ENCODE measurements around the gene CRABP2. TPM values are rescaled to one million over a fixed set of nuclear protein-coding genes. Genes with fewer than 3 reads are reported as not detected.

Gene CRABP2
- total RNA-seq, 1 donor from 2014 or later = 2.4 TPM

DNA sequence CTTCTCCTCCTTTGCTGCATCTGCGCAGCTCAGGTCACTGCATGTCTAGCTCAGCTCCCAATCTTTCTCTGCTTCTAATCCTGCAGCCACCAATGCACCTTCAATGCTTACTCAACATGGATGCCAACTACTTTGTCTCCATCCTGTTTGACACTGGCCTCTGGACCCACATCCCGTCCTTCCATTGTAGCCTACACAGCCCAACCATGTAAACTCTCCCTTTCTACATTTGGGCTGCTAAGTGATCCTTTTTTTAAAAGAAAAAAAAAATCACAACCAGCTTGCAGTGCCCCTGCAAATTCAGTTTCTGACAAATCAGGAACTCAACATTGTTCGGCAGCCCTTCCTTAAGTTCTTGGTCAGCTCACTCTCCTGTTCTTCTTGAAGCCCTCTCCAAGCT, 9.4 kb upstream of the CRABP2 start:
- no peaks in the 10 kb centered on the region for H3K9me3 Mint-ChIP-seq (ENCODE audit: unreplicated experiment)
- DNase-seq = no peak
- peak overlapping the region; percentile 1 for H3K27ac Mint-ChIP-seq (ENCODE audit: unreplicated experiment)
- no peaks in the 10 kb centered on the region for H3K4me1 Mint-ChIP-seq (ENCODE audit: low read depth, unreplicated experiment)
- no peak for TF ChIP-seq CTCF (IDR thresholded peaks at IDR 0.05; ENCODE audit: partially characterized antibody, unreplicated experiment)
- no peak overlapping the region for H3K4me3 Mint-ChIP-seq (ENCODE audit: unreplicated experiment)
- peaks cover 5% of the 10 kb centered on the region for H3K36me3 Mint-ChIP-seq (ENCODE audit: unreplicated experiment)
- peaks cover 2% of the 10 kb centered on the region for H3K27me3 Mint-ChIP-seq (ENCODE audit: unreplicated experiment)

GRCh38 chr1:156712626-156713025, 7.2 kb upstream of the CRABP2 start:
- Mint-ChIP-seq H3K27ac (ENCODE audit: unreplicated experiment) (no peak overlapping the region), H3K9me3 (ENCODE audit: unreplicated experiment) (no peaks in the 10 kb centered on the region), H3K4me1 (ENCODE audit: low read depth, unreplicated experiment) (peaks cover 5% of the 10 kb centered on the region), H3K4me3 (ENCODE audit: unreplicated experiment) (no peak overlapping the region), H3K27me3 (ENCODE audit: unreplicated experiment) (peaks cover 2% of the 10 kb centered on the region), H3K36me3 (ENCODE audit: unreplicated experiment) (peaks cover 5% of the 10 kb centered on the region)
- TF ChIP-seq CTCF (IDR thresholded peaks at IDR 0.05; ENCODE audit: partially characterized antibody, unreplicated experiment) = no peak
- DNase-seq = no peak

GRCh38 chr1:156711011-156711817, 5.8 kb upstream of the CRABP2 start:
- DNase-seq = no peak

GRCh38 chr1:156709757-156710489, 4.5 kb upstream of the CRABP2 start:
- no peak for TF ChIP-seq CTCF (IDR thresholded peaks at IDR 0.05; ENCODE audit: partially characterized antibody, unreplicated experiment)
- H3K27ac Mint-ChIP-seq (ENCODE audit: unreplicated experiment) = no peak overlapping the region
- no peaks in the 10 kb centered on the region for H3K9me3 Mint-ChIP-seq (ENCODE audit: unreplicated experiment)
- H3K4me1 Mint-ChIP-seq (ENCODE audit: low read depth, unreplicated experiment) = peaks cover 12% of the 10 kb centered on the region
- H3K36me3 Mint-ChIP-seq (ENCODE audit: unreplicated experiment) = no peaks in the 10 kb centered on the region
- peaks cover 8% of the 10 kb centered on the region for H3K27me3 Mint-ChIP-seq (ENCODE audit: unreplicated experiment)
- no peak for DNase-seq
- no peak overlapping the region for H3K4me3 Mint-ChIP-seq (ENCODE audit: unreplicated experiment)

More at GRCh38 chr1:156711011-156711817, 5.8 kb upstream of the CRABP2 start:
- Mint-ChIP-seq H3K27ac (ENCODE audit: unreplicated experiment) (no peak overlapping the region), H3K27me3 (ENCODE audit: unreplicated experiment) (peaks cover 7% of the 10 kb centered on the region), H3K9me3 (ENCODE audit: unreplicated experiment) (no peaks in the 10 kb centered on the region), H3K4me3 (ENCODE audit: unreplicated experiment) (no peak overlapping the region), H3K4me1 (ENCODE audit: low read depth, unreplicated experiment) (peaks cover 12% of the 10 kb centered on the region), H3K36me3 (ENCODE audit: unreplicated experiment) (no peaks in the 10 kb centered on the region)
- TF ChIP-seq CTCF (IDR thresholded peaks at IDR 0.05; ENCODE audit: partially characterized antibody, unreplicated experiment) = no peak

DNA sequence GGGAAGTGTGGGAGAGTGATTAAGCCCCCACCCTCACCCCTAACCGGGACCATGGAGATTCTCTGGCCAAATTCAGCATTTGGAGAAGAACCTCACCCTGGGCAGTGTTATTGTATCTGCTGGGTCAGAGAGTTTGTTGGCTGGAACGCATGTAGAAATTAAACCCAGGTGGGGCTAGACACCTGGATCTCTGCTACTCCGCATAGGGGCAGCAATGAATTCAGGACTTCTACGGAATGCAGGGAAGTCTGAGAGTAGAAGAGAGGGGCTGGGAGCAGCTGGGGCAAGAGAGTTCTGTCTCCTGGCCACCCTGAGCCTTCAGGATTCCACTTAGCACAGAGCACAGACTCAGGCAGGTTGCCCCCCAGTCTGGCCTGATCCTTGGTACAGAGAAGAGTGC, 3.6 kb upstream of the CRABP2 start:
- Mint-ChIP-seq H3K27ac (ENCODE audit: unreplicated experiment) (no peak overlapping the region), H3K4me1 (ENCODE audit: low read depth, unreplicated experiment) (peaks cover 18% of the 10 kb centered on the region), H3K36me3 (ENCODE audit: unreplicated experiment) (no peaks in the 10 kb centered on the region), H3K4me3 (ENCODE audit: unreplicated experiment) (no peak overlapping the region), H3K27me3 (ENCODE audit: unreplicated experiment) (peaks cover 13% of the 10 kb centered on the region), H3K9me3 (ENCODE audit: unreplicated experiment) (no peaks in the 10 kb centered on the region)
- TF ChIP-seq CTCF (IDR thresholded peaks at IDR 0.05; ENCODE audit: partially characterized antibody, unreplicated experiment) = no peak
- no peak for DNase-seq

All from glutamatergic neuron (in vitro differentiated cells).